Calu3 (cell line): ENCODE measurements around the gene TPRA1. TPM values are rescaled to one million over a fixed set of nuclear protein-coding genes. Genes with fewer than 3 reads are reported as not detected.

Source experiments
- BruUV-seq: library from RNA; stranded (reverse); fragments of 400-500 nt; replicated peaks from 2 replicates; lab custom pipeline; 2021; lab: Mats Ljungman, UMichigan
- CTCF ChIA-PET: fragments of 300-600 bp; sonication (Branson Sonifier 250); formaldehyde crosslinking; loops from one replicate; lab custom pipeline; 2022; ENCODE audit warnings: antibody characterized with exemption; lab: Charles Lee
- DNase-seq: peaks from one replicate; pipeline ENCODE4 v3.0.0; 2022
- H3K27ac Mint-ChIP-seq: one replicate; pipeline ENCODE4 v1.8.0; 2022; ENCODE audit warnings: mixed read lengths; ENCODE audit not compliant: unreplicated experiment
- H3K27me3 Mint-ChIP-seq: one replicate; pipeline ENCODE4 v1.8.0; 2022; ENCODE audit warnings: mixed read lengths; ENCODE audit not compliant: unreplicated experiment
- H3K36me3 Mint-ChIP-seq: one replicate; pipeline ENCODE4 v1.8.0; 2022; ENCODE audit warnings: mild to moderate bottlenecking, moderate library complexity, mixed read lengths; ENCODE audit not compliant: insufficient read depth, unreplicated experiment
- H3K4me1 Mint-ChIP-seq: one replicate; pipeline ENCODE4 v1.8.0; 2022; ENCODE audit warnings: mild to moderate bottlenecking, low read depth, mixed read lengths; ENCODE audit not compliant: unreplicated experiment
- H3K4me3 Mint-ChIP-seq: one replicate; pipeline ENCODE4 v1.8.0; 2022; ENCODE audit warnings: mild to moderate bottlenecking, low read depth, moderate library complexity, mixed read lengths; ENCODE audit not compliant: unreplicated experiment
- H3K9me3 Mint-ChIP-seq: one replicate; pipeline ENCODE4 v1.8.0; 2022; ENCODE audit warnings: low read depth, mixed read lengths; ENCODE audit not compliant: unreplicated experiment
- CTCF ChIP-seq: fragments of 200-600 bp; IDR thresholded peaks from one replicate; pipeline ENCODE4 v1.8.0; 2022; ENCODE audit warnings: antibody characterized with exemption; ENCODE audit not compliant: unreplicated experiment
- intact Hi-C: fragments of 100-400 bp; cut with micrococcal nuclease; formaldehyde crosslinking; loops from one replicate; pipeline ENCODE4 v1.10.0; 2022; ENCODE audit not compliant: unreplicated experiment
- total RNA-seq: library from RNA; stranded (reverse); gene quantifications from 2 replicates; pipeline ENCODE4 v1.2.3, GENCODE V29; 2022

TPRA1 gene
- total RNA-seq, 1 experiment from 2014 or later, result 66.4 TPM

GRCh38 chr3:127629467-127630403 lies 39.2 kb upstream of the TPRA1 start:
- peaks cover 53% of the 10 kb centered on the region for H3K27me3 Mint-ChIP-seq
- TF ChIP-seq CTCF, result no peak
- CTCF ChIA-PET, result interaction anchor here (0.6 kb wide), 1 partner anchor 13 kb away, joined by 3 read pairs; no protein-coding TSS in a partner anchor
- peaks cover 21% of the 10 kb centered on the region for H3K36me3 Mint-ChIP-seq
- BruUV-seq, result no TSS peak
- no peaks in the 10 kb centered on the region for H3K9me3 Mint-ChIP-seq
- intact Hi-C loops, result no loop called here
- peak overlapping the region; percentile 73 for H3K4me3 Mint-ChIP-seq
- peaks cover 10% of the 10 kb centered on the region for H3K4me1 Mint-ChIP-seq
- DNase-seq, result no peak
- no peak overlapping the region for H3K27ac Mint-ChIP-seq

GRCh38 chr3:127628788-127629466 lies 38.4 kb upstream of the TPRA1 start, which contains the start of gene PODXL2:
PODXL2 (plus strand) TSS chr3:127629185; CDS start chr3:127629220, 35 bp downstream.
- H3K27me3 Mint-ChIP-seq, result peaks cover 53% of the 10 kb centered on the region
- intact Hi-C loops, result no loop called here
- DNase-seq, result peak; percentile 80
- peak within 1 kb of the TSS; percentile 73 for H3K4me3 Mint-ChIP-seq
- TF ChIP-seq CTCF, result no peak
- CTCF ChIA-PET, result no interaction called here
- peaks cover 10% of the 10 kb centered on the region for H3K4me1 Mint-ChIP-seq
- no TSS peak for BruUV-seq
- H3K9me3 Mint-ChIP-seq, result no peaks in the 10 kb centered on the region
- H3K27ac Mint-ChIP-seq, result peak within 1 kb of the TSS; percentile 48
- peaks cover 21% of the 10 kb centered on the region for H3K36me3 Mint-ChIP-seq

GRCh38 chr3:127628426-127628787 lies 37.9 kb upstream of the TPRA1 start:
- Mint-ChIP-seq H3K9me3 (no peaks in the 10 kb centered on the region), H3K27me3 (peaks cover 53% of the 10 kb centered on the region), H3K4me3 (peak overlapping the region; percentile 73), H3K36me3 (peaks cover 21% of the 10 kb centered on the region), H3K4me1 (peaks cover 10% of the 10 kb centered on the region), H3K27ac (peak overlapping the region; percentile 48)
- intact Hi-C loops, result no loop called here
- no peak for TF ChIP-seq CTCF
- CTCF ChIA-PET, result no interaction called here
- no TSS peak for BruUV-seq
- no peak for DNase-seq

GRCh38 chr3:127625821-127626220 lies 35.3 kb upstream of the TPRA1 start:
- Mint-ChIP-seq H3K36me3 (peaks cover 21% of the 10 kb centered on the region), H3K9me3 (no peaks in the 10 kb centered on the region), H3K4me3 (no peak overlapping the region), H3K27me3 (peaks cover 41% of the 10 kb centered on the region), H3K27ac (no peak overlapping the region), H3K4me1 (peaks cover 10% of the 10 kb centered on the region)
- BruUV-seq, result no TSS peak
- TF ChIP-seq CTCF, result no peak
- CTCF ChIA-PET, result interaction anchor here (0.7 kb wide), 1 partner anchor 20 kb away, joined by 5 read pairs; no protein-coding TSS in a partner anchor
- no peak for DNase-seq
- intact Hi-C loops, result no loop called here
